HepG2 (cell line): ENCODE data around the gene RITA1. TPM values are rescaled to one million over a fixed set of nuclear protein-coding genes. Genes with fewer than 3 reads are reported as not detected.

Experiments
- ATAD3A ChIP-seq: sonication (generic); formaldehyde crosslinking; IDR thresholded peaks from 2 replicates; pipeline ENCODE4 v1.4.0; 2020; ENCODE audit warnings: missing genetic modification reagents
- CENPT ChIP-seq: sonication (generic); formaldehyde crosslinking; IDR thresholded peaks from 2 replicates; pipeline ENCODE4 v1.8.0; 2022; ENCODE audit warnings: low read depth, mild to moderate bottlenecking, moderate library complexity, missing genetic modification reagents
- DR1 ChIP-seq: sonication (generic); formaldehyde crosslinking; IDR thresholded peaks from 2 replicates; pipeline ENCODE4 v1.8.0; 2021; ENCODE audit warnings: mild to moderate bottlenecking, missing genetic modification reagents, inconsistent platforms
- GFI1 ChIP-seq: sonication (generic); formaldehyde crosslinking; IDR thresholded peaks from 2 replicates; pipeline ENCODE4 v1.5.0; 2020; ENCODE audit warnings: missing genetic modification reagents, mild to moderate bottlenecking, borderline replicate concordance
- HES4 ChIP-seq: sonication (generic); formaldehyde crosslinking; IDR thresholded peaks from 2 replicates; pipeline ENCODE4 v1.9.0; 2021; ENCODE audit warnings: mild to moderate bottlenecking, missing genetic modification reagents, borderline replicate concordance
- JARID2 ChIP-seq: sonication (generic); formaldehyde crosslinking; IDR thresholded peaks from 2 replicates; pipeline ENCODE4 v1.8.1; 2023; ENCODE audit warnings: missing genetic modification reagents, inconsistent platforms; ENCODE audit not compliant: insufficient replicate concordance
- MYC ChIP-seq: sonication (generic); formaldehyde crosslinking; IDR thresholded peaks from 2 replicates; pipeline ENCODE4 v1.9.0; 2021; ENCODE audit warnings: missing genetic modification reagents, borderline replicate concordance
- PITX1 ChIP-seq: sonication (generic); formaldehyde crosslinking; IDR thresholded peaks from 2 replicates; pipeline ENCODE4 v1.5.1; 2020; ENCODE audit warnings: mild to moderate bottlenecking, missing genetic modification reagents
- POGZ ChIP-seq: sonication (generic); formaldehyde crosslinking; IDR thresholded peaks from 2 replicates; pipeline ENCODE4 v1.4.0; 2020; ENCODE audit warnings: mild to moderate bottlenecking, missing genetic modification reagents
- PTBP1 ChIP-seq: fragments of 200-400 bp; formaldehyde crosslinking; IDR thresholded peaks from 2 replicates; pipeline ENCODE4 v1.6.1; 2018; ENCODE audit warnings: low read length, low read depth; ENCODE audit not compliant: poor library complexity, severe bottlenecking
- SAP130 ChIP-seq: IDR thresholded peaks from 2 replicates; pipeline ENCODE4 v1.6.1; 2016; ENCODE audit warnings: low read depth
- SIN3A ChIP-seq: IDR thresholded peaks from 2 replicates; pipeline ENCODE4 v1.6.1; 2011; ENCODE audit warnings: low read depth, mild to moderate bottlenecking, control low read depth, low read length, borderline replicate concordance
- SUZ12 ChIP-seq: fragments of 150-350 bp; IDR thresholded peaks from 2 replicates; pipeline ENCODE4 v1.6.1; 2014; ENCODE audit warnings: low read depth, low read length
- ZNF331 ChIP-seq: sonication (generic); formaldehyde crosslinking; IDR thresholded peaks from 2 replicates; pipeline ENCODE4 v1.4.0; 2020; ENCODE audit warnings: missing genetic modification reagents
- ZNF703 ChIP-seq: sonication (generic); formaldehyde crosslinking; IDR thresholded peaks from 2 replicates; pipeline ENCODE4 v1.5.1; 2020; ENCODE audit warnings: missing genetic modification reagents, mild to moderate bottlenecking, moderate library complexity, borderline replicate concordance
- ZNF816 ChIP-seq: sonication (generic); formaldehyde crosslinking; IDR thresholded peaks from 2 replicates; pipeline ENCODE4 v1.8.0; 2022; ENCODE audit warnings: missing genetic modification reagents, mild to moderate bottlenecking, borderline replicate concordance
- ZNF841 ChIP-seq: sonication (generic); formaldehyde crosslinking; IDR thresholded peaks from 2 replicates; pipeline ENCODE4 v1.8.1; 2023; ENCODE audit warnings: missing genetic modification reagents, borderline replicate concordance
- polyA plus RNA-seq, 8 experiments: library from polyadenylated mRNA; depleted of rRNA in 3 of 8; stranded (reverse) in 7 of 8; unstranded in 1 of 8; fragments of >200 nt; fragmentation: Illumina TruSeq in 4 of 8; extraction: Trizol in 4 of 8; gene quantifications; 2 replicates each; pipeline versions ENCODE4 v1.2.1 to v1.2.3, GENCODE V29; 2011 to 2016; ENCODE audit warnings: low read depth in 4 of 8, missing spikeins in 1 of 8, mixed read lengths in 1 of 8; ENCODE audit not compliant: insufficient read depth in 1 of 8
- total RNA-seq, 5 experiments: library from RNA; depleted of rRNA; stranded (reverse); fragments of >200 nt; fragmentation: Illumina TruSeq; extraction: Trizol; gene quantifications; 2 replicates each; pipeline ENCODE4 v1.2.3, GENCODE V29; 2016; ENCODE audit warnings: low read depth in 1 of 5
- TF ChIP-seq, protein P1 (sequence below): sonication (generic); formaldehyde crosslinking; IDR thresholded peaks from 2 replicates; pipeline ENCODE4 v1.4.0; 2020; ENCODE audit warnings: mild to moderate bottlenecking, missing genetic modification reagents
- TF ChIP-seq, protein P2 (sequence below): sonication (generic); formaldehyde crosslinking; IDR thresholded peaks from 2 replicates; pipeline ENCODE4 v1.8.1; 2023; ENCODE audit warnings: mild to moderate bottlenecking, missing genetic modification reagents
- TF ChIP-seq, protein P3 (sequence below): sonication (generic); formaldehyde crosslinking; IDR thresholded peaks from 2 replicates; pipeline ENCODE4 v1.4.0; 2020; ENCODE audit warnings: mild to moderate bottlenecking, missing genetic modification reagents
- TF ChIP-seq, protein P4 (sequence below): sonication (generic); formaldehyde crosslinking; IDR thresholded peaks from 2 replicates; pipeline ENCODE4 v1.8.0; 2023; ENCODE audit warnings: mild to moderate bottlenecking, missing genetic modification reagents

RITA1 gene
- total and polyA plus RNA-seq, 2 of the 13 experiments (the other 11 are each of a cell fraction or from before 2014, with no cell fraction given) = 12.4 to 28.9 TPM

DNA sequence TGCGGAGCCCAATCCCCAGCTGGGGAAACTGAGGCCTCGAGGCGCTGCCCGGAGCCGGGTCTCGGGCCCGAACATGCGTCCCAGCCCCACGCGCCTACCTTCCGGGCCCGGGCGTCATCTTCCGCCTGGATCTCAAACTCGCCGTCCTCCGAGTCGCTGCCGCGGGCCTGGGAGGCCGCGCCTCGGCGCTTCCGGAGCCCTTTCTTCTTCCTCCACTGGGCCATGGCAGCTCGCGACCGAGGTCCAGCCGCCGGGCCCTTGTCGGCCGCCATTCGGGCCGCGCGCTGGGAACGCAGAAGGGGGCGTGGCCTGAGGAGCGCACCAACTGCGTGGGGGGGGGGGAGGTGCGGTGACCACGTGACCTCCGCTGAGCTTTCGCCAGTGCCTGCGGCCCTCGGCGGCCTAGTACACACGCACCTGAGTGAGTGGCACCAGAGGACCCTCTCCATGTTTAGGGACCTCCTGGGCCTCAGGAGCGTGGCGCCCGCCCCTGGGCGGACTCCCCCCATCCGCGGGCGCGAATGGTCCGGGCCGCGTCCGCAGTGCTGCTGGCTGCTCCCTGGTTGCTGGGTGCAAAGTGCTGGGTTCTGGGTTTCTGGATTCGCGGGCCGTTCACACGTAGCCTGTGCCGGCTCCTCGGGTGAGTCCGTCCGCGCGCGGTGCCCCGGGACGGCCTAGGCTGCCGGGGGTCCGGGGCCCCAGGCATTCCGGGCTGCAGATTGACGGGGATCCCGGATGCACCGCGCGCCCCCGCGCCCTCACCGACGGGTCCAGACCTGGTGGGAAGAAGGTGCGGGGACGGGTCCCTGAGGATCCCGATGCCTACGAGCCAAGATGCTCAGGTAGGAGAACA lies at the start of gene RITA1, which contains the start of gene DDX54 (continued):
- TF ChIP-seq, protein P1, sequence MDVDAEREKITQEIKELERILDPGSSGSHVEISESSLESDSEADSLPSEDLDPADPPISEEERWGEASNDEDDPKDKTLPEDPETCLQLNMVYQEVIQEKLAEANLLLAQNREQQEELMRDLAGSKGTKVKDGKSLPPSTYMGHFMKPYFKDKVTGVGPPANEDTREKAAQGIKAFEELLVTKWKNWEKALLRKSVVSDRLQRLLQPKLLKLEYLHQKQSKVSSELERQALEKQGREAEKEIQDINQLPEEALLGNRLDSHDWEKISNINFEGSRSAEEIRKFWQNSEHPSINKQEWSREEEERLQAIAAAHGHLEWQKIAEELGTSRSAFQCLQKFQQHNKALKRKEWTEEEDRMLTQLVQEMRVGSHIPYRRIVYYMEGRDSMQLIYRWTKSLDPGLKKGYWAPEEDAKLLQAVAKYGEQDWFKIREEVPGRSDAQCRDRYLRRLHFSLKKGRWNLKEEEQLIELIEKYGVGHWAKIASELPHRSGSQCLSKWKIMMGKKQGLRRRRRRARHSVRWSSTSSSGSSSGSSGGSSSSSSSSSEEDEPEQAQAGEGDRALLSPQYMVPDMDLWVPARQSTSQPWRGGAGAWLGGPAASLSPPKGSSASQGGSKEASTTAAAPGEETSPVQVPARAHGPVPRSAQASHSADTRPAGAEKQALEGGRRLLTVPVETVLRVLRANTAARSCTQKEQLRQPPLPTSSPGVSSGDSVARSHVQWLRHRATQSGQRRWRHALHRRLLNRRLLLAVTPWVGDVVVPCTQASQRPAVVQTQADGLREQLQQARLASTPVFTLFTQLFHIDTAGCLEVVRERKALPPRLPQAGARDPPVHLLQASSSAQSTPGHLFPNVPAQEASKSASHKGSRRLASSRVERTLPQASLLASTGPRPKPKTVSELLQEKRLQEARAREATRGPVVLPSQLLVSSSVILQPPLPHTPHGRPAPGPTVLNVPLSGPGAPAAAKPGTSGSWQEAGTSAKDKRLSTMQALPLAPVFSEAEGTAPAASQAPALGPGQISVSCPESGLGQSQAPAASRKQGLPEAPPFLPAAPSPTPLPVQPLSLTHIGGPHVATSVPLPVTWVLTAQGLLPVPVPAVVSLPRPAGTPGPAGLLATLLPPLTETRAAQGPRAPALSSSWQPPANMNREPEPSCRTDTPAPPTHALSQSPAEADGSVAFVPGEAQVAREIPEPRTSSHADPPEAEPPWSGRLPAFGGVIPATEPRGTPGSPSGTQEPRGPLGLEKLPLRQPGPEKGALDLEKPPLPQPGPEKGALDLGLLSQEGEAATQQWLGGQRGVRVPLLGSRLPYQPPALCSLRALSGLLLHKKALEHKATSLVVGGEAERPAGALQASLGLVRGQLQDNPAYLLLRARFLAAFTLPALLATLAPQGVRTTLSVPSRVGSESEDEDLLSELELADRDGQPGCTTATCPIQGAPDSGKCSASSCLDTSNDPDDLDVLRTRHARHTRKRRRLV = peak; percentile 89; the same call in 1 of the 2 replicates
- peak; percentile 17 for TF ChIP-seq PTBP1
- TF ChIP-seq, protein P2, sequence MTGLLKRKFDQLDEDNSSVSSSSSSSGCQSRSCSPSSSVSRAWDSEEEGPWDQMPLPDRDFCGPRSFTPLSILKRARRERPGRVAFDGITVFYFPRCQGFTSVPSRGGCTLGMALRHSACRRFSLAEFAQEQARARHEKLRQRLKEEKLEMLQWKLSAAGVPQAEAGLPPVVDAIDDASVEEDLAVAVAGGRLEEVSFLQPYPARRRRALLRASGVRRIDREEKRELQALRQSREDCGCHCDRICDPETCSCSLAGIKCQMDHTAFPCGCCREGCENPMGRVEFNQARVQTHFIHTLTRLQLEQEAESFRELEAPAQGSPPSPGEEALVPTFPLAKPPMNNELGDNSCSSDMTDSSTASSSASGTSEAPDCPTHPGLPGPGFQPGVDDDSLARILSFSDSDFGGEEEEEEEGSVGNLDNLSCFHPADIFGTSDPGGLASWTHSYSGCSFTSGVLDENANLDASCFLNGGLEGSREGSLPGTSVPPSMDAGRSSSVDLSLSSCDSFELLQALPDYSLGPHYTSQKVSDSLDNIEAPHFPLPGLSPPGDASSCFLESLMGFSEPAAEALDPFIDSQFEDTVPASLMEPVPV (CRISPR knock-in tag) = peak; percentile 79; the same call in 1 of the 2 replicates
- TF ChIP-seq SIN3A = 0 out of 2 replicates have a peak, but pooled peaks have one; percentile 17
- TF ChIP-seq ZNF703 (CRISPR knock-in tag) = no peak; the same call in 1 of the 2 replicates
- TF ChIP-seq HES4 (CRISPR knock-in tag) = peak; percentile 45
- TF ChIP-seq ZNF841 (CRISPR knock-in tag) = no peak
- TF ChIP-seq SAP130 (CRISPR knock-in tag) = peak; percentile 88
- peak; percentile 91 for TF ChIP-seq ZNF816 (CRISPR knock-in tag)
- TF ChIP-seq ATAD3A (CRISPR knock-in tag) = no peak
- peak; percentile 62 for TF ChIP-seq ZNF331 (CRISPR knock-in tag)
- peak; percentile 81; the same call in 1 of the 2 replicates for TF ChIP-seq GFI1 (CRISPR knock-in tag)
- TF ChIP-seq CENPT (CRISPR knock-in tag) = no peak
- TF ChIP-seq DR1 (CRISPR knock-in tag) = peak; percentile 80
- TF ChIP-seq JARID2 = no peak
- TF ChIP-seq SUZ12 = no peak
- peak; percentile 71 for TF ChIP-seq POGZ (CRISPR knock-in tag)
- peak; percentile 27; the same call in 1 of the 2 replicates for TF ChIP-seq PITX1
- TF ChIP-seq, protein P3, sequence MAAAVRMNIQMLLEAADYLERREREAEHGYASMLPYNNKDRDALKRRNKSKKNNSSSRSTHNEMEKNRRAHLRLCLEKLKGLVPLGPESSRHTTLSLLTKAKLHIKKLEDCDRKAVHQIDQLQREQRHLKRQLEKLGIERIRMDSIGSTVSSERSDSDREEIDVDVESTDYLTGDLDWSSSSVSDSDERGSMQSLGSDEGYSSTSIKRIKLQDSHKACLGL (CRISPR knock-in tag) = peak; percentile 98
- TF ChIP-seq, protein P4, sequence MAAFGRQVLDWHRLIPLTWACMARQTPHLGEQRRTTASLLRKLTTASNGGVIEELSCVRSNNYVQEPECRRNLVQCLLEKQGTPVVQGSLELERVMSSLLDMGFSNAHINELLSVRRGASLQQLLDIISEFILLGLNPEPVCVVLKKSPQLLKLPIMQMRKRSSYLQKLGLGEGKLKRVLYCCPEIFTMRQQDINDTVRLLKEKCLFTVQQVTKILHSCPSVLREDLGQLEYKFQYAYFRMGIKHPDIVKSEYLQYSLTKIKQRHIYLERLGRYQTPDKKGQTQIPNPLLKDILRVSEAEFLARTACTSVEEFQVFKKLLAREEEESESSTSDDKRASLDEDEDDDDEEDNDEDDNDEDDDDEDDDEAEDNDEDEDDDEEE = peak; percentile 21; the same call in 1 of the 2 replicates
- peak; percentile 93 for TF ChIP-seq MYC
